Fibroblast of lung (primary cell): ENCODE data around the gene CLMN. TPM values are rescaled to one million over a fixed set of nuclear protein-coding genes. Genes with fewer than 3 reads are reported as not detected.
A peak's percentile ranks its signal among the peaks of the same experiment; 100 is the strongest.

Experiments
- DNase-seq, 2 donors: peaks; one replicate each; pipeline versions ENCODE4 v3.0.0 to v3.0.0-alpha.2; 2010; ENCODE audit warnings: low read depth in 2 of 2
- H2AFZ ChIP-seq: 2 replicates; pipeline ENCODE4 v1.5.1; 2012; ENCODE audit warnings: low read length, control low read depth, inconsistent platforms
- H3K27ac ChIP-seq: 2 replicates; pipeline ENCODE4 v1.5.1; 2011; ENCODE audit warnings: low read length, control low read depth; ENCODE audit not compliant: insufficient read depth
- H3K27me3 ChIP-seq: 2 replicates; pipeline ENCODE4 v1.5.1; 2011; ENCODE audit warnings: mild to moderate bottlenecking, low read length; ENCODE audit not compliant: control insufficient read depth, insufficient read depth
- H3K36me3 ChIP-seq: 2 replicates; pipeline ENCODE4 v1.5.1; 2011; ENCODE audit warnings: low read length; ENCODE audit not compliant: control insufficient read depth, insufficient read depth
- H3K4me1 ChIP-seq: 2 replicates; pipeline ENCODE4 v1.5.1; 2011; ENCODE audit warnings: low read length; ENCODE audit not compliant: control insufficient read depth, insufficient read depth; ENCODE audit errors: extremely low read depth
- H3K4me2 ChIP-seq: 2 replicates; pipeline ENCODE4 v1.5.1; 2011; ENCODE audit warnings: low read length, control low read depth; ENCODE audit not compliant: insufficient read depth; ENCODE audit errors: extremely low read depth
- H3K4me3 ChIP-seq, 4 experiments: fragments of 200-600 bp in 1 of 4; sonication (generic) in 1 of 4; replicated peaks in 1 of 4; 2 replicates each; pipeline ENCODE4 v1.5.1; 2011 to 2016; ENCODE audit warnings: low read length in 4 of 4, low read depth in 3 of 4, mild to moderate bottlenecking in 3 of 4, control low read depth in 2 of 4, inconsistent platforms in 1 of 4, mixed read lengths in 1 of 4; ENCODE audit not compliant: insufficient read depth in 1 of 4; ENCODE audit errors: control extremely low read depth in 1 of 4
- H3K79me2 ChIP-seq: 2 replicates; pipeline ENCODE4 v1.5.1; 2012; ENCODE audit warnings: mild to moderate bottlenecking, low read length, inconsistent platforms; ENCODE audit not compliant: control insufficient read depth, insufficient read depth
- H3K9ac ChIP-seq: 2 replicates; pipeline ENCODE4 v1.5.1; 2011; ENCODE audit warnings: mild to moderate bottlenecking, low read length, control low read depth; ENCODE audit not compliant: insufficient read depth
- H3K9me3 ChIP-seq: 2 replicates; pipeline ENCODE4 v1.5.1; 2012; ENCODE audit warnings: low read depth, low read length; ENCODE audit not compliant: control insufficient read depth, insufficient read depth
- H4K20me1 ChIP-seq: 2 replicates; pipeline ENCODE4 v1.5.1; 2011; ENCODE audit warnings: low read length; ENCODE audit not compliant: control insufficient read depth, insufficient read depth; ENCODE audit errors: extremely low read depth
- EZH2 ChIP-seq: IDR thresholded peaks from 2 replicates; pipeline ENCODE4 v1.5.1; 2012; ENCODE audit warnings: low read length, control low read depth, mild to moderate bottlenecking; ENCODE audit errors: missing control alignments
- polyA plus RNA-seq, 2 donors: library from polyadenylated mRNA; depleted of rRNA in 1 of 2; stranded (reverse) in 1 of 2; unstranded in 1 of 2; fragments of >200 nt; gene quantifications; 2 replicates each; pipeline ENCODE4 v1.2.1, GENCODE V29; 2011 to 2012; ENCODE audit warnings: missing spikeins in 1 of 2
- total RNA-seq: library from RNA; depleted of rRNA; stranded (reverse); fragments of >200 nt; gene quantifications from 2 replicates; pipeline ENCODE4 v1.2.1, GENCODE V29; 2014
- TF ChIP-seq, protein P1 (sequence below), 2 donors: IDR thresholded peaks in 1 of 2; conservative IDR thresholded peaks in 1 of 2; 1 replicate in 1 of 2; 2 replicates in 1 of 2; pipeline ENCODE4 v1.5.1; 2011 to 2012; ENCODE audit warnings: low read length in 2 of 2, control low read depth in 1 of 2, inconsistent platforms in 1 of 2, low read depth in 1 of 2, mild to moderate bottlenecking in 1 of 2

Gene CLMN
- total and polyA plus RNA-seq, 2 donors (not counting 1 experiment from before 2014, with no cell fraction given) = 0.83 to 2.7 TPM

DNA sequence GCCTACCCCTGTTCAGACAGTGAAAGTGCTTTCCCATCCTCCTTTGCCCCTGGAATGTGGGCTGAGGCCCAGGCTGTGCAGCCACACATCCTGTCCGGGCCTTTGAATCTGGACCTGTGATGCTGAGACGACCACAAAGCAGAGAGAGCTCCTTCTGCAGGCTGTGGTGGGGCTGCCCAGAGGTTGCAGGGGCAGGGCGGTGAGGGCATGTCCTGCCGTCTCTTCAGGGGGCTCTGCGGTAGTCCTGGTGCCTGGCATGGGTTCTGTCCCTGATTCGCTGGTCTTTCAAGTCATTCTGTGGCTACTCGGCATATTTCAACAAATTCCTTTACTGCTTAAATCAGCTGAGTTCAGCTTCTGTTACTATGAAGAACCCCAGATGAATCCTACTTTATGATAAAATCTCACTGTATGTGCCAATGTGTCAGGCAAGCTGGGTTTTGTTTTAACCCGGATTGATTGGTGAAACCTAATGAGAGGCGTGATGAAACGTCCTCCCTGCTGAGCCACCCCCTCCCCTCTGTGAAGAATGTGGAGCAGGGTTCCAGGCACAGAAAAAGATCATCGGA is 99.0 kb downstream of the CLMN start:
- Histone ChIP-seq H3K27ac (no peak overlapping the region), H3K27me3 (no peaks in the 10 kb centered on the region), H3K9me3 (no peaks in the 10 kb centered on the region), H3K9ac (no peak overlapping the region), H4K20me1 (no peaks in the 10 kb centered on the region), H3K4me3 (no peak overlapping the region), H3K36me3 (no peaks in the 10 kb centered on the region), H3K4me2 (no peak overlapping the region), H2AFZ (no peak overlapping the region), H3K4me1 (peaks cover 6% of the 10 kb centered on the region), H3K79me2 (no peaks in the 10 kb centered on the region)
- TF ChIP-seq EZH2 = no peak
- TF ChIP-seq, protein P1, sequence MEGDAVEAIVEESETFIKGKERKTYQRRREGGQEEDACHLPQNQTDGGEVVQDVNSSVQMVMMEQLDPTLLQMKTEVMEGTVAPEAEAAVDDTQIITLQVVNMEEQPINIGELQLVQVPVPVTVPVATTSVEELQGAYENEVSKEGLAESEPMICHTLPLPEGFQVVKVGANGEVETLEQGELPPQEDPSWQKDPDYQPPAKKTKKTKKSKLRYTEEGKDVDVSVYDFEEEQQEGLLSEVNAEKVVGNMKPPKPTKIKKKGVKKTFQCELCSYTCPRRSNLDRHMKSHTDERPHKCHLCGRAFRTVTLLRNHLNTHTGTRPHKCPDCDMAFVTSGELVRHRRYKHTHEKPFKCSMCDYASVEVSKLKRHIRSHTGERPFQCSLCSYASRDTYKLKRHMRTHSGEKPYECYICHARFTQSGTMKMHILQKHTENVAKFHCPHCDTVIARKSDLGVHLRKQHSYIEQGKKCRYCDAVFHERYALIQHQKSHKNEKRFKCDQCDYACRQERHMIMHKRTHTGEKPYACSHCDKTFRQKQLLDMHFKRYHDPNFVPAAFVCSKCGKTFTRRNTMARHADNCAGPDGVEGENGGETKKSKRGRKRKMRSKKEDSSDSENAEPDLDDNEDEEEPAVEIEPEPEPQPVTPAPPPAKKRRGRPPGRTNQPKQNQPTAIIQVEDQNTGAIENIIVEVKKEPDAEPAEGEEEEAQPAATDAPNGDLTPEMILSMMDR (conservative IDR thresholded peaks at IDR 0.05 in 1 of 2, IDR thresholded peaks at IDR 0.05 in 1 of 2; ENCODE audit: low read depth in 1 of 2, low read length in 2 of 2) = no peak
- peak; percentile 15 to 87 for DNase-seq

DNA sequence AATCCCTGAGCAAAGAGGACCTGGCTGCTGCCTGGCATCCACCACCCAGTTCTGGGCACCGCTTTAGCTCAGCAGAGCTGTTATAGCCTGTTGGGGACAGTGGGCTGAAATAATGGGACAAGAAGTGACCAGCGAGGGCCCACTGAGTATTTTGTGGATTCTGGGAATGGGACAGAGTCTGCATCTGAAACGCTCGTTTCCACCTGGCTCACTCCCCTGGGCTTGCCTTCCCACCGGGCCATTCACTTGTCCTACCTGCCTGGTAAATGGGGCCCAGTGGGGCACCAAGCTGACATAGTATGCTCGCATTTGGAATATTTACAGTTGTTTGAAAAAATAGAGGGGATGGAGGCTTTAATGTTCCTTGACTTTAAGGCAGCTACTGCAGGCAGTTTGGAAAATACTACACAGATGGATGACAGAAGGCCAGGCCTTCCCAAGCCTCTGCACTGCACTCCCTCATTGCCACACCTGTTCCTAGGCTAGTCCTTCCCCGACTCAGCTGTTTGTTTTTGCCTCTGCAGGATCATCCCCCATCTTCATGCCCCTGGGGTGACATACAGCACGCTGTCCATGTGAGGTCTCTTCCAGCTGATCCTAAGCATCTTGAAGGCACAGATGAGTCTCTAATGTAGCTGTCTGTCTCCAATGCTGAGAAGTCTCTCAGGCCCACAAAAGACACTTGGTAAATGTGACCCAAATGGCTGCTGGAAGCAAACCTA is 101.1 kb downstream of the CLMN start:
- no peak for DNase-seq
- Histone ChIP-seq H3K4me1 (peaks cover 6% of the 10 kb centered on the region), H3K79me2 (no peaks in the 10 kb centered on the region), H3K4me3 (no peak overlapping the region), H3K36me3 (no peaks in the 10 kb centered on the region), H3K9ac (no peak overlapping the region), H3K4me2 (no peak overlapping the region), H4K20me1 (no peaks in the 10 kb centered on the region), H3K27me3 (no peaks in the 10 kb centered on the region), H3K27ac (no peak overlapping the region), H3K9me3 (no peaks in the 10 kb centered on the region), H2AFZ (no peak overlapping the region)
- TF ChIP-seq, protein P1 (conservative IDR thresholded peaks at IDR 0.05 in 1 of 2, IDR thresholded peaks at IDR 0.05 in 1 of 2; ENCODE audit: low read depth in 1 of 2, low read length in 2 of 2) = no peak
- TF ChIP-seq EZH2 = no peak

DNA sequence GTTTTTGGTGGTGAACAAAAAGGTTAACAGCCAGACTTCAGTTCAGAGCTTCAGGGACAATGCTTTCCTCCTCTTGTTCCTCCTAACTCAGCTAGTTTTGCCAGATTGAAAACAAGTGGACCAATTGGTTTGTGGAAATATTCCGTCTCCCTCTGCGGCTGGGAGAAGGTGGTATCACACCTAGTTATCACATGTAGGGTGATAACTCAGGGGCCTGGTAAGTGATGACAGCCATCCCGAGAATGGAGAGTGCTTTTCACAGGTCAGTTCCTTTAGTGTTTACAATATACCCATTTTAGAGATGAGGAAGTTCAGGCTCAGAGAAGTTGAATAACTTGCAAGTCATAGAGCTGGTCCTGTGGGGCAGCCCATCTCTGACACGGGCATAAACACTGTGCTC is 101.7 kb downstream of the CLMN start:
- no peaks in the 10 kb centered on the region for H4K20me1 ChIP-seq
- TF ChIP-seq EZH2 = no peak
- TF ChIP-seq, protein P1 (conservative IDR thresholded peaks at IDR 0.05 in 1 of 2, IDR thresholded peaks at IDR 0.05 in 1 of 2; ENCODE audit: low read depth in 1 of 2, low read length in 2 of 2) = no peak

More for the DNA sequence above, 101.7 kb downstream of the CLMN start:
- H3K27me3 ChIP-seq = no peaks in the 10 kb centered on the region
- H3K4me2 ChIP-seq = no peak overlapping the region
- H3K27ac ChIP-seq = no peak overlapping the region
- H3K4me1 ChIP-seq = peaks cover 6% of the 10 kb centered on the region
- no peaks in the 10 kb centered on the region for H3K36me3 ChIP-seq
- no peak overlapping the region for H3K9ac ChIP-seq
- H3K79me2 ChIP-seq = no peaks in the 10 kb centered on the region
- H2AFZ ChIP-seq = no peak overlapping the region
- no peak overlapping the region for H3K4me3 ChIP-seq
- no peak for DNase-seq
- H3K9me3 ChIP-seq = no peaks in the 10 kb centered on the region
